H9 (cell line): ENCODE measurements around the gene SLC22A2. TPM values are rescaled to one million over a fixed set of nuclear protein-coding genes. Genes with fewer than 3 reads are reported as not detected.

Source experiments
- DNase-seq: peaks from one replicate; pipeline ENCODE4 v3.0.0-alpha.2; 2017
- H2AFZ ChIP-seq: one replicate; pipeline ENCODE4 v1.6.1; 2013; ENCODE audit warnings: mild to moderate bottlenecking, low read length, control low read depth, moderate library complexity
- H2AK5ac ChIP-seq: 2 replicates; pipeline ENCODE4 v1.6.1; 2013; ENCODE audit warnings: low read length, control low read depth, mixed read lengths; ENCODE audit not compliant: insufficient read length
- H2BK120ac ChIP-seq: one replicate; pipeline ENCODE4 v1.6.1; 2013; ENCODE audit warnings: low read depth, mild to moderate bottlenecking, low read length, control low read depth, inconsistent platforms; ENCODE audit not compliant: poor library complexity, severe bottlenecking
- H2BK12ac ChIP-seq: 2 replicates; pipeline ENCODE4 v1.6.1; 2013; ENCODE audit warnings: low read length, control low read depth, mixed read lengths, low read depth; ENCODE audit not compliant: insufficient read length
- H2BK15ac ChIP-seq: 2 replicates; pipeline ENCODE4 v1.6.1; 2013; ENCODE audit warnings: low read depth, low read length, control low read depth
- H2BK20ac ChIP-seq: one replicate; pipeline ENCODE4 v1.6.1; 2013; ENCODE audit warnings: low read depth, mild to moderate bottlenecking, low read length, control low read depth, inconsistent platforms; ENCODE audit not compliant: poor library complexity, severe bottlenecking
- H2BK5ac ChIP-seq: 2 replicates; pipeline ENCODE4 v1.6.1; 2013; ENCODE audit warnings: low read length, control low read depth, mixed read lengths; ENCODE audit not compliant: insufficient read length
- H3K14ac ChIP-seq: 2 replicates; pipeline ENCODE4 v1.6.1; 2013; ENCODE audit warnings: low read length, control low read depth; ENCODE audit not compliant: insufficient read depth
- H3K18ac ChIP-seq: 2 replicates; pipeline ENCODE4 v1.6.1; 2013; ENCODE audit warnings: low read depth, mild to moderate bottlenecking, mixed read lengths, low read length, control low read depth; ENCODE audit not compliant: insufficient read length
- H3K23ac ChIP-seq: 2 replicates; pipeline ENCODE4 v1.6.1; 2013; ENCODE audit warnings: low read length, control low read depth, mixed read lengths, low read depth; ENCODE audit not compliant: insufficient read length
- H3K23me2 ChIP-seq: 2 replicates; pipeline ENCODE4 v1.6.1; 2013; ENCODE audit warnings: low read depth, mild to moderate bottlenecking, mixed read lengths, low read length, control low read depth; ENCODE audit not compliant: insufficient read length, poor library complexity, severe bottlenecking
- H3K27ac ChIP-seq: 2 replicates; pipeline ENCODE4 v1.5.1; 2013; ENCODE audit warnings: low read length, control low read depth, mixed read lengths, low read depth; ENCODE audit not compliant: insufficient read length
- H3K27me3 ChIP-seq: 2 replicates; pipeline ENCODE4 v1.6.1; 2013; ENCODE audit warnings: low read length, control low read depth, inconsistent platforms; ENCODE audit not compliant: insufficient read depth
- H3K4ac ChIP-seq: 2 replicates; pipeline ENCODE4 v1.6.1; 2013; ENCODE audit warnings: low read depth, mild to moderate bottlenecking, control low read depth, inconsistent platforms, low read length, moderate library complexity
- H3K4me1 ChIP-seq: 2 replicates; pipeline ENCODE4 v1.6.1; 2013; ENCODE audit warnings: low read length, control low read depth, inconsistent platforms; ENCODE audit not compliant: insufficient read depth
- H3K4me2 ChIP-seq: 2 replicates; pipeline ENCODE4 v1.6.1; 2013; ENCODE audit warnings: low read length, control low read depth, mixed read lengths; ENCODE audit not compliant: insufficient read length, insufficient read depth
- H3K56ac ChIP-seq: 2 replicates; pipeline ENCODE4 v1.6.1; 2013; ENCODE audit warnings: low read depth, mild to moderate bottlenecking, mixed read lengths, low read length, control low read depth; ENCODE audit not compliant: insufficient read length
- H3K79me1 ChIP-seq: 2 replicates; pipeline ENCODE4 v1.6.1; 2013; ENCODE audit warnings: low read depth, mild to moderate bottlenecking, moderate library complexity, low read length, control low read depth, inconsistent platforms; ENCODE audit not compliant: insufficient read depth, poor library complexity, severe bottlenecking
- H3K79me2 ChIP-seq: 2 replicates; pipeline ENCODE4 v1.6.1; 2013; ENCODE audit warnings: low read length, control low read depth, inconsistent platforms; ENCODE audit not compliant: insufficient read depth
- H3K9ac ChIP-seq: 2 replicates; pipeline ENCODE4 v1.6.1; 2013; ENCODE audit warnings: low read length, control low read depth, mixed read lengths; ENCODE audit not compliant: insufficient read length; ENCODE audit errors: extremely low read depth
- H3K9me3 ChIP-seq: one replicate; pipeline ENCODE4 v1.6.1; 2013; ENCODE audit warnings: low read depth, low read length, inconsistent platforms; ENCODE audit not compliant: control insufficient read depth
- H3T11ph ChIP-seq: one replicate; pipeline ENCODE4 v1.6.1; 2013; ENCODE audit warnings: mild to moderate bottlenecking, low read length, control low read depth, inconsistent platforms
- H4K20me1 ChIP-seq: one replicate; pipeline ENCODE4 v1.6.1; 2013; ENCODE audit not compliant: control insufficient read depth, insufficient read length, insufficient read depth
- H4K5ac ChIP-seq: 2 replicates; pipeline ENCODE4 v1.6.1; 2013; ENCODE audit warnings: low read depth, mild to moderate bottlenecking, mixed read lengths, low read length, control low read depth; ENCODE audit not compliant: insufficient read length
- H4K8ac ChIP-seq: replicated peaks from 2 replicates; pipeline ENCODE4 v1.6.1; 2013; ENCODE audit warnings: low read length, control low read depth, mixed read lengths, low read depth; ENCODE audit not compliant: insufficient read length
- H4K91ac ChIP-seq: 2 replicates; pipeline ENCODE4 v1.6.1; 2013; ENCODE audit warnings: low read depth, mild to moderate bottlenecking, moderate library complexity, mixed read lengths, low read length, control low read depth; ENCODE audit not compliant: insufficient read length
- H3K27ac Mint-ChIP-seq, 3 experiments: 2 replicates in 2 of 3; 3 replicates in 1 of 3; pipeline ENCODE4 v1.8.0; 2020 to 2021; ENCODE audit warnings: mixed read lengths in 3 of 3, mild to moderate bottlenecking in 1 of 3, moderate library complexity in 1 of 3
- H3K27me3 Mint-ChIP-seq: 2 replicates; pipeline ENCODE4 v1.8.0; 2021; ENCODE audit warnings: low read depth, mild to moderate bottlenecking, moderate library complexity, mixed read lengths
- H3K36me3 Mint-ChIP-seq, 3 experiments: 2 replicates in 2 of 3; 3 replicates in 1 of 3; pipeline ENCODE4 v1.8.0; 2020 to 2021; ENCODE audit warnings: low read depth in 3 of 3, mixed read lengths in 3 of 3; ENCODE audit not compliant: insufficient read depth in 1 of 3
- H3K4me1 Mint-ChIP-seq, 2 experiments: 2 replicates each; pipeline ENCODE4 v1.8.0; 2020; ENCODE audit warnings: mixed read lengths in 2 of 2
- H3K4me3 Mint-ChIP-seq, 2 experiments: 2 replicates in 1 of 2; 3 replicates in 1 of 2; pipeline ENCODE4 v1.8.0; 2020 to 2021; ENCODE audit warnings: mild to moderate bottlenecking in 2 of 2, mixed read lengths in 2 of 2, moderate library complexity in 1 of 2
- H3K9me3 Mint-ChIP-seq, 2 experiments: 2 replicates in 1 of 2; 3 replicates in 1 of 2; pipeline ENCODE4 v1.8.0; 2020; ENCODE audit warnings: mild to moderate bottlenecking in 2 of 2, mixed read lengths in 2 of 2, moderate library complexity in 1 of 2
- CTCF ChIP-seq: fragments of 200-600 bp; sonication (generic); conservative IDR thresholded peaks from 3 replicates; pipeline ENCODE4 v1.8.0; 2021; ENCODE audit warnings: antibody characterized with exemption, mild to moderate bottlenecking
- WGBS: extraction: QIAGEN DNeasy Blood & Tissue Kit; methylation state at CpG from one replicate; pipeline ENCODE4 v1.1.7; 2013; ENCODE audit warnings: missing lambda C conversion rate, low lambda C conversion rate, mixed read lengths; ENCODE audit not compliant: insufficient read length; ENCODE audit errors: extremely low coverage; 5-methylcytosine and 5-hydroxymethylcytosine counted together
- total RNA-seq: library from RNA; stranded (reverse); gene quantifications from 2 replicates; pipeline ENCODE4 v1.2.1, GENCODE V29; 2021

SLC22A2 gene
- total RNA-seq, 1 experiment from 2014 or later: 1.0 TPM

GRCh38 chr6:160260803-160261450 is 2.3 kb upstream of the SLC22A2 start:
- no peak overlapping the region for H3K14ac ChIP-seq
- H2BK5ac ChIP-seq: no peak overlapping the region
- H2BK12ac ChIP-seq: no peak overlapping the region
- no peak overlapping the region for H3K27ac ChIP-seq
- no peaks in the 10 kb centered on the region; the same call in 1 of the 2 replicates for H3K27me3 Mint-ChIP-seq
- H3K36me3 Mint-ChIP-seq: no peaks in the 10 kb centered on the region
- H3K27me3 ChIP-seq: no peaks in the 10 kb centered on the region
- H4K20me1 ChIP-seq: no peaks in the 10 kb centered on the region
- no peaks in the 10 kb centered on the region for H3K23me2 ChIP-seq
- no peak overlapping the region for H3K23ac ChIP-seq
- H3K4me2 ChIP-seq: no peak overlapping the region
- no peak overlapping the region for H3K9ac ChIP-seq
- no peak overlapping the region for H3K4ac ChIP-seq
- no peak overlapping the region for H3T11ph ChIP-seq
- H4K8ac ChIP-seq: no peak overlapping the region
- H3K9me3 ChIP-seq: no peaks in the 10 kb centered on the region
- H2BK20ac ChIP-seq: no peak overlapping the region
- no peaks in the 10 kb centered on the region for H3K4me1 ChIP-seq
- H4K91ac ChIP-seq: no peak overlapping the region
- H3K4me3 Mint-ChIP-seq: no peak overlapping the region
- H3K9me3 Mint-ChIP-seq: no peaks in the 10 kb centered on the region
- H2BK120ac ChIP-seq: no peak overlapping the region
- DNase-seq: no peak
- no peak overlapping the region for H2AK5ac ChIP-seq
- no peak overlapping the region for H3K56ac ChIP-seq
- WGBS: no CpG with 5 or more reads among the region's 6 CpGs
- no peaks in the 10 kb centered on the region for H3K79me1 ChIP-seq
- no peaks in the 10 kb centered on the region for H3K79me2 ChIP-seq
- no peak overlapping the region for H3K18ac ChIP-seq
- TF ChIP-seq CTCF: no peak
- H4K5ac ChIP-seq: no peak overlapping the region
- H2BK15ac ChIP-seq: no peak overlapping the region
- H2AFZ ChIP-seq: no peak overlapping the region
- H3K27ac Mint-ChIP-seq: no peak overlapping the region
- H3K4me1 Mint-ChIP-seq: peaks cover 40 to 42% of the 10 kb centered on the region in 2 experiments
